ENCODE data around the gene MLLT3. TPM values are rescaled to one million over a fixed set of nuclear protein-coding genes. Genes with fewer than 3 reads are reported as not detected.

MLLT3 gene
- total and polyA plus RNA-seq, 2 experiments from 2014 or later, result 7.1 to 11.9 TPM

GRCh38 chr9:20419533-20419932 lies 202.8 kb downstream of the MLLT3 start:
- TF ChIP-seq EZH2phosphoT487 (IDR thresholded peaks at IDR 0.05; ENCODE audit: insufficient read depth, low read depth) (no peak), EZH2 (IDR thresholded peaks at IDR 0.05; ENCODE audit: insufficient read depth, poor library complexity, severe bottlenecking) (no peak)
- Histone ChIP-seq H3K79me2 (ENCODE audit: insufficient read depth) (no peaks in the 10 kb centered on the region), H3K4me3 (no peak overlapping the region), H3K27ac (no peak overlapping the region), H2AFZ (no peak overlapping the region), H3K9me3 (ENCODE audit: low read depth) (no peaks in the 10 kb centered on the region), H3K4me1 (ENCODE audit: insufficient read depth) (no peaks in the 10 kb centered on the region), H3K9me2 (ENCODE audit: insufficient read depth) (no peaks in the 10 kb centered on the region), H4K20me1 (ENCODE audit: insufficient read depth) (no peaks in the 10 kb centered on the region), H3K4me2 (ENCODE audit: unreplicated experiment) (no peak overlapping the region), H3K9ac (no peak overlapping the region), H3K36me3 (ENCODE audit: low read depth) (no peaks in the 10 kb centered on the region), H3K27me3 (replicated peaks; ENCODE audit: insufficient read depth) (no peaks in the 10 kb centered on the region), H3F3A (ENCODE audit: insufficient read depth) (no peaks in the 10 kb centered on the region)
- 26 to 32% methylated on average over 3 of the region's 3 CpGs for WGBS, 2 experiments (ENCODE audit: low coverage in 1 of 2, low lambda C conversion rate in 2 of 2, missing lambda C conversion rate in 2 of 2)
- in situ Hi-C loops (cut with MboI), result no loop called here
- DNase-seq, result peak; percentile 3

DNA sequence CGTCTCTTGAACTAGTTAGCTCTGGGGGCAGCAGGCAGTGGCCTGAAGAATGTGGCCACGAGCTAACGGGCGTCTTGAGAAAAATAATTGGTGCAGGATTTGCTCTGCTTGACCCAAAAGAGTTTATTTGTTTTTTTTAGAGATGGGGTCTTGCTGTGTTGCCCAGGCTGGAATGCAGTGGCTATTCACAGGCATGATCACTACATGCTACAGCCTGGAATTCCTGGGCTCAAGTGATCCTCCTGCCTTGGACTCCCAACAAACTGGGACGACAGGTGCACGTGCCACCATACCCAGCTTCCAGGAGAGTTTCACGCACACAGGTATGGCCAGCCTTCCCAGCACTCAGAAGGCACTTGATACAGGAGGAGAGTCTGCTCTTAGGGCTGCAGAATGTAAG lies 203.8 kb downstream of the MLLT3 start:
- 0 out of 2 replicates have a peak, but pooled peaks cover 4% of the 10 kb centered on the region for H3K36me3 ChIP-seq (ENCODE audit: low read depth)
- no peaks in the 10 kb centered on the region for H4K20me1 ChIP-seq (ENCODE audit: insufficient read depth)
- in situ Hi-C loops (cut with MboI), result no loop called here
- H3K4me3 ChIP-seq, result no peak overlapping the region
- H3F3A ChIP-seq (ENCODE audit: insufficient read depth), result no peaks in the 10 kb centered on the region
- H3K9ac ChIP-seq, result no peak overlapping the region
- no peaks in the 10 kb centered on the region for H3K9me2 ChIP-seq (ENCODE audit: insufficient read depth)
- H3K9me3 ChIP-seq (ENCODE audit: low read depth), result no peaks in the 10 kb centered on the region
- no peak overlapping the region for H2AFZ ChIP-seq
- TF ChIP-seq EZH2phosphoT487 (IDR thresholded peaks at IDR 0.05; ENCODE audit: insufficient read depth, low read depth) (no peak), EZH2 (IDR thresholded peaks at IDR 0.05; ENCODE audit: insufficient read depth, poor library complexity, severe bottlenecking) (no peak)
- DNase-seq, result no peak
- H3K4me2 ChIP-seq (ENCODE audit: unreplicated experiment), result no peak overlapping the region
- no peaks in the 10 kb centered on the region for H3K4me1 ChIP-seq (ENCODE audit: insufficient read depth)
- H3K79me2 ChIP-seq (ENCODE audit: insufficient read depth), result no peaks in the 10 kb centered on the region
- no peaks in the 10 kb centered on the region for H3K27me3 ChIP-seq (replicated peaks; ENCODE audit: insufficient read depth)
- no peak overlapping the region for H3K27ac ChIP-seq
- WGBS, 2 experiments (ENCODE audit: low coverage in 1 of 2, low lambda C conversion rate in 2 of 2, missing lambda C conversion rate in 2 of 2), result 86 to 90% methylated on average over 7 of the region's 7 CpGs

- Histone ChIP-seq H3K4me2 (ENCODE audit: unreplicated experiment) (no peak overlapping the region), H3K27me3 (replicated peaks; ENCODE audit: insufficient read depth) (no peaks in the 10 kb centered on the region), H3K79me2 (ENCODE audit: insufficient read depth) (no peaks in the 10 kb centered on the region), H3K9me2 (ENCODE audit: insufficient read depth) (no peaks in the 10 kb centered on the region), H3F3A (ENCODE audit: insufficient read depth) (no peaks in the 10 kb centered on the region), H3K9ac (no peak overlapping the region), H3K4me1 (ENCODE audit: insufficient read depth) (no peaks in the 10 kb centered on the region), H4K20me1 (ENCODE audit: insufficient read depth) (no peaks in the 10 kb centered on the region), H3K4me3 (no peak overlapping the region), H3K36me3 (ENCODE audit: low read depth) (0 out of 2 replicates have a peak, but pooled peaks cover 5% of the 10 kb centered on the region), H2AFZ (no peak overlapping the region), H3K9me3 (ENCODE audit: low read depth) (no peaks in the 10 kb centered on the region), H3K27ac (no peak overlapping the region)
- no peak for DNase-seq
- WGBS, 2 experiments (ENCODE audit: low coverage in 1 of 2, low lambda C conversion rate in 2 of 2, missing lambda C conversion rate in 2 of 2), result 82 to 84% methylated on average over 5 of the region's 5 CpGs
- in situ Hi-C loops (cut with MboI), result no loop called here
- TF ChIP-seq EZH2 (IDR thresholded peaks at IDR 0.05; ENCODE audit: insufficient read depth, poor library complexity, severe bottlenecking), result no peak
- no peak for TF ChIP-seq EZH2phosphoT487 (IDR thresholded peaks at IDR 0.05; ENCODE audit: insufficient read depth, low read depth)
These were observed 204.8 kb downstream of the MLLT3 start for GRCh38 chr9:20417373-20418080.

DNA sequence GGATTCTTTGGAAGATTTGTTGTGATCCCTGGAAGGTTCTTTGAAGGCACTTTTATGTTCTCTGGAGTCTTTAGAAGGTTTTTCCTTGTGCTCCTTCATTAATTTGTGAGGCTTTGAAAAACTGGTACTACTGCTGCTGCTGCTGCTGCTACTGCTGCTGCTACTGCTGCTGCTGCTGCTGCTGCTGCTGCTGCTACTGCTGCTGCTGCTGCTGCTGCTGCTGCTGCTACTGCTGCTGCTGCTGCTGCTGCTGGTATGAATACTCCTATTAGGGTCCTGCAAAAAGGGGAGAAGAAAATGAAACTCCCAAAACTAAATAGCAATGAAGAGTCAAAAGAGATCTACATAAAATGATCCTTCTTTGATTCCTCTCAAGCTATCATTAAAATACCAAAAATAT lies 208.1 kb downstream of the MLLT3 start:
- H3K4me2 ChIP-seq (ENCODE audit: unreplicated experiment), result no peak overlapping the region

More for the DNA sequence above, 208.1 kb downstream of the MLLT3 start:
- Histone ChIP-seq H3K9me2 (ENCODE audit: insufficient read depth) (no peaks in the 10 kb centered on the region), H3K79me2 (ENCODE audit: insufficient read depth) (no peaks in the 10 kb centered on the region), H4K20me1 (ENCODE audit: insufficient read depth) (no peaks in the 10 kb centered on the region), H3K9ac (no peak overlapping the region), H3K9me3 (ENCODE audit: low read depth) (no peaks in the 10 kb centered on the region), H2AFZ (no peak overlapping the region), H3K27me3 (replicated peaks; ENCODE audit: insufficient read depth) (no peaks in the 10 kb centered on the region), H3F3A (ENCODE audit: insufficient read depth) (no peaks in the 10 kb centered on the region), H3K27ac (no peak overlapping the region), H3K36me3 (ENCODE audit: low read depth) (0 out of 2 replicates have a peak, but pooled peaks cover 5% of the 10 kb centered on the region), H3K4me1 (ENCODE audit: insufficient read depth) (no peaks in the 10 kb centered on the region), H3K4me3 (no peak overlapping the region)
- in situ Hi-C loops (cut with MboI), result no loop called here
- TF ChIP-seq EZH2 (IDR thresholded peaks at IDR 0.05; ENCODE audit: insufficient read depth, poor library complexity, severe bottlenecking) (no peak), EZH2phosphoT487 (IDR thresholded peaks at IDR 0.05; ENCODE audit: insufficient read depth, low read depth) (no peak)
- DNase-seq, result no peak

Data from GM23248 (cell line).